ENCODE results near the gene SLC6A2.

The SLC6A2 gene

DNA sequence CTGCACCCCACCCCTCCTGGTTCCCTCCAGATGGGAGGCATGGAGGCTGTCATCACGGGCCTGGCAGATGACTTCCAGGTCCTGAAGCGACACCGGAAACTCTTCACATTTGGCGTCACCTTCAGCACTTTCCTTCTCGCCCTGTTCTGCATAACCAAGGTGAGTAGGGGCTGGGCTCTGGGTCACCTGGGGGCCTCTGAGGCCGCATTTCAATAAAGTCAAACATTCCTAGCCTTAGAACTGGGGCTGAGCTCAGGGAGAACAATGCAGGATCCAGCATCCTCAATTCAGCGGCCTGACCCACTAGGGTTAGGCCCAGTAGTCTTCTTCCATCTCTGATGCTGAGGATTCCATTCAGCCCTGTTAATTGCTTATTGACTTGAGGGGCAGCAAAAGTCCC is 42.1 kb downstream of the SLC6A2 start:
- TF ChIP-seq, protein P1, sequence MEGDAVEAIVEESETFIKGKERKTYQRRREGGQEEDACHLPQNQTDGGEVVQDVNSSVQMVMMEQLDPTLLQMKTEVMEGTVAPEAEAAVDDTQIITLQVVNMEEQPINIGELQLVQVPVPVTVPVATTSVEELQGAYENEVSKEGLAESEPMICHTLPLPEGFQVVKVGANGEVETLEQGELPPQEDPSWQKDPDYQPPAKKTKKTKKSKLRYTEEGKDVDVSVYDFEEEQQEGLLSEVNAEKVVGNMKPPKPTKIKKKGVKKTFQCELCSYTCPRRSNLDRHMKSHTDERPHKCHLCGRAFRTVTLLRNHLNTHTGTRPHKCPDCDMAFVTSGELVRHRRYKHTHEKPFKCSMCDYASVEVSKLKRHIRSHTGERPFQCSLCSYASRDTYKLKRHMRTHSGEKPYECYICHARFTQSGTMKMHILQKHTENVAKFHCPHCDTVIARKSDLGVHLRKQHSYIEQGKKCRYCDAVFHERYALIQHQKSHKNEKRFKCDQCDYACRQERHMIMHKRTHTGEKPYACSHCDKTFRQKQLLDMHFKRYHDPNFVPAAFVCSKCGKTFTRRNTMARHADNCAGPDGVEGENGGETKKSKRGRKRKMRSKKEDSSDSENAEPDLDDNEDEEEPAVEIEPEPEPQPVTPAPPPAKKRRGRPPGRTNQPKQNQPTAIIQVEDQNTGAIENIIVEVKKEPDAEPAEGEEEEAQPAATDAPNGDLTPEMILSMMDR (IDR thresholded peaks at IDR 0.05; ENCODE audit: insufficient read depth, low read length), result no peak
- TF ChIP-seq REST (IDR thresholded peaks at IDR 0.05; ENCODE audit: insufficient replicate concordance, low read depth) (no peak), SPI1 (IDR thresholded peaks at IDR 0.05; ENCODE audit: borderline replicate concordance, low read depth) (no peak), POLR2AphosphoS5 (IDR thresholded peaks at IDR 0.05; ENCODE audit: low read depth) (no peak), GABPA (IDR thresholded peaks at IDR 0.05; ENCODE audit: low read depth) (no peak)
- Histone ChIP-seq H3K27ac (replicated peaks) (no peak overlapping the region), H3K4me3 (replicated peaks; ENCODE audit: insufficient read depth, low read length) (no peak overlapping the region), H3K27me3 (ENCODE audit: insufficient read depth, poor library complexity, severe bottlenecking) (no peaks in the 10 kb centered on the region)
- DNase-seq (ENCODE audit: low read depth in 1 of 2, low spot score in 1 of 2), result no peak

DNA sequence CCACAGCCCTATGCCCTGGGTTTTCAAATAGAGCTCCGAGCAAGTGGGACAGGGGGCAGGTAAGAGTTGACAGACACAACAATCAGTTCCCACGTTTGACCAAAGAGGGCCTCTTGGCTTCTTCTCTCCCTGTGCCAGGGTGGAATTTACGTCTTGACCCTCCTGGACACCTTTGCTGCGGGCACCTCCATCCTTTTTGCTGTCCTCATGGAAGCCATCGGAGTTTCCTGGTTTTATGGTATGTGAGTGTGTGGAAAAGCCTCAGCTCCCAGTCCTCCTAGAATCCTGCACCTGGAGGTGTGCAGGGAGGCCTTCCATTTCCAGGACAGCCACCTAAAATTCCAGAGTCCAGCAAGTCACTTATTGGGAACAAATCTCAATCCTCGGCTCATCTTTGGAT is 42.5 kb downstream of the SLC6A2 start:
- Histone ChIP-seq H3K27me3 (ENCODE audit: insufficient read depth, poor library complexity, severe bottlenecking) (no peaks in the 10 kb centered on the region), H3K4me3 (replicated peaks; ENCODE audit: insufficient read depth, low read length) (no peak overlapping the region), H3K27ac (replicated peaks) (no peak overlapping the region)
- DNase-seq (ENCODE audit: low read depth in 1 of 2, low spot score in 1 of 2), result no peak
- no peak for TF ChIP-seq POLR2AphosphoS5 (IDR thresholded peaks at IDR 0.05; ENCODE audit: low read depth)
- TF ChIP-seq REST (IDR thresholded peaks at IDR 0.05; ENCODE audit: insufficient replicate concordance, low read depth), result no peak
- no peak for TF ChIP-seq SPI1 (IDR thresholded peaks at IDR 0.05; ENCODE audit: borderline replicate concordance, low read depth)
- TF ChIP-seq, protein P1 (IDR thresholded peaks at IDR 0.05; ENCODE audit: insufficient read depth, low read length), result no peak
- TF ChIP-seq GABPA (IDR thresholded peaks at IDR 0.05; ENCODE audit: low read depth), result no peak

GRCh38 chr16:55698946-55699345 is 43.2 kb downstream of the SLC6A2 start:
- no peaks in the 10 kb centered on the region for H3K27me3 ChIP-seq (ENCODE audit: insufficient read depth, poor library complexity, severe bottlenecking)
- TF ChIP-seq REST (IDR thresholded peaks at IDR 0.05; ENCODE audit: insufficient replicate concordance, low read depth) (no peak), POLR2AphosphoS5 (IDR thresholded peaks at IDR 0.05; ENCODE audit: low read depth) (no peak), GABPA (IDR thresholded peaks at IDR 0.05; ENCODE audit: low read depth) (no peak), SPI1 (IDR thresholded peaks at IDR 0.05; ENCODE audit: borderline replicate concordance, low read depth) (no peak)
- TF ChIP-seq, protein P1 (IDR thresholded peaks at IDR 0.05; ENCODE audit: insufficient read depth, low read length), result no peak
- no peak overlapping the region for H3K4me3 ChIP-seq (replicated peaks; ENCODE audit: insufficient read depth, low read length)
- no peak for DNase-seq (ENCODE audit: low read depth in 1 of 2, low spot score in 1 of 2)
- no peak overlapping the region for H3K27ac ChIP-seq (replicated peaks)
